NCI-H2029 treated with DMSO at 0.1 percent for 48 hours (cell line): Measurements from ENCODE around the gene ARSK.

Experiments used
- DNase-seq: peaks from one replicate; lab custom pipeline; 2025; lab: John Stamatoyannopoulos, UW

The ARSK gene

GRCh38 chr5:95554647-95555548 is at the start of gene ARSK, which contains the start of gene SKIC3:
Gene ARSK (plus strand): TSS chr5:95555101. CDS start chr5:95555279, 178 bp downstream.
Gene SKIC3 (minus strand): TSS chr5:95554977. CDS start chr5:95547150, 7,827 bp downstream.
- peak; percentile 97 for DNase-seq

- no peak for DNase-seq
These were observed 46.4 kb upstream of the ARSK start for GRCh38 chr5:95508550-95508949.

- no peak for DNase-seq
These were observed 43.3 kb upstream of the ARSK start for GRCh38 chr5:95511606-95512005.

GRCh38 chr5:95518417-95518816 is 36.5 kb upstream of the ARSK start:
- no peak for DNase-seq

- no peak for DNase-seq
These were observed 35.8 kb upstream of the ARSK start for GRCh38 chr5:95519151-95519550.

- DNase-seq: no peak
These were observed 35.2 kb upstream of the ARSK start for GRCh38 chr5:95519681-95520080.

GRCh38 chr5:95520206-95520605 is 34.7 kb upstream of the ARSK start:
- no peak for DNase-seq

GRCh38 chr5:95524423-95524822 is 30.5 kb upstream of the ARSK start:
- no peak for DNase-seq

GRCh38 chr5:95526871-95527270 is 28.0 kb upstream of the ARSK start:
- DNase-seq: no peak

GRCh38 chr5:95528565-95528964 is 26.3 kb upstream of the ARSK start:
- DNase-seq: no peak

GRCh38 chr5:95530416-95530815 is 24.5 kb upstream of the ARSK start:
- no peak for DNase-seq

GRCh38 chr5:95531491-95531890 is 23.4 kb upstream of the ARSK start:
- no peak for DNase-seq

- no peak for DNase-seq
These were observed 22.5 kb upstream of the ARSK start for GRCh38 chr5:95532415-95532814.

- no peak for DNase-seq
These were observed 21.8 kb upstream of the ARSK start for GRCh38 chr5:95533106-95533505.

- no peak for DNase-seq
These were observed 21.1 kb upstream of the ARSK start for GRCh38 chr5:95533761-95534160.

GRCh38 chr5:95537501-95537900 is 17.4 kb upstream of the ARSK start:
- DNase-seq: no peak

GRCh38 chr5:95543017-95543705 is 11.7 kb upstream of the ARSK start:
- DNase-seq: peak; percentile 28

- DNase-seq: no peak
These were observed 5.9 kb upstream of the ARSK start for GRCh38 chr5:95549030-95549429.

- peak; percentile 54 for DNase-seq
These were observed 612 bp upstream of the ARSK start for GRCh38 chr5:95554331-95554646.

- no peak for DNase-seq
These were observed 652 bp downstream of the ARSK start for GRCh38 chr5:95555553-95555952.

GRCh38 chr5:95557841-95558240 is 2.9 kb downstream of the ARSK start:
- no peak for DNase-seq

GRCh38 chr5:95562282-95562681 is 7.4 kb downstream of the ARSK start:
- no peak for DNase-seq

GRCh38 chr5:95563367-95563766 is 8.5 kb downstream of the ARSK start:
- no peak for DNase-seq
